Hindlimb muscle (tissue), 1 donor: ENCODE results near the gene PARD3. TPM values are rescaled to one million over a fixed set of nuclear protein-coding genes. Genes with fewer than 3 reads are reported as not detected.
"Not testable (repeated sequence)": the region's sequence is repeated elsewhere in the genome, so short reads cannot be mapped to it uniquely, and the experiment has no call there.

Experiments
- DNase-seq: peaks from one replicate; pipeline ENCODE4 v3.0.0-alpha.2; 2013
- polyA plus RNA-seq: library from polyadenylated mRNA; unstranded; fragments of 120-200 nt; gene quantifications from one replicate; pipeline ENCODE4 v1.2.1, GENCODE V29; 2013; ENCODE audit not compliant: insufficient read length

Gene PARD3
- polyA plus RNA-seq, 1 donor, result 40.7 TPM

- no peak for DNase-seq
Observed at GRCh38 chr10:34449836-34450235, 365.3 kb downstream of the PARD3 start.

DNA sequence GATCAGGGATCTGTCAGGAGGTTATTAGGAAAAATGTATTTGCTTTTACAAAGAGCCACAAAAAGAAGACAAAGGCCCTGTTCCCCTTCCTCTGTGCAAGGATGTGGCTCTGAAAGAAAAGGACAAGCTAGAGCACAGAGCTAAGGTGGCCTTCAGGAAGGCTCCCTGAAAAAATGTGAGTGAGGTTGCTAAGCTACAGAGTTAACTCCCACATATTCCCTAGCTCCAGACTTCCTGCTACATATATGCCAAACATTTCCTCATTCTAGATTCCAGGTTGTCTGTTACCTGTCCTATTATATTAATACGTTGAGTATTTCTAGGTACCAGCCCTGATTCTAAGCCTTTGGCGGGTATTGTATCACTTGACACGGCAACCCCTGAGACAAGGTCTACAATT is 369.0 kb downstream of the PARD3 start:
- no peak for DNase-seq

- no peak for DNase-seq
Observed at GRCh38 chr10:34444223-34445183, 370.6 kb downstream of the PARD3 start.

DNA sequence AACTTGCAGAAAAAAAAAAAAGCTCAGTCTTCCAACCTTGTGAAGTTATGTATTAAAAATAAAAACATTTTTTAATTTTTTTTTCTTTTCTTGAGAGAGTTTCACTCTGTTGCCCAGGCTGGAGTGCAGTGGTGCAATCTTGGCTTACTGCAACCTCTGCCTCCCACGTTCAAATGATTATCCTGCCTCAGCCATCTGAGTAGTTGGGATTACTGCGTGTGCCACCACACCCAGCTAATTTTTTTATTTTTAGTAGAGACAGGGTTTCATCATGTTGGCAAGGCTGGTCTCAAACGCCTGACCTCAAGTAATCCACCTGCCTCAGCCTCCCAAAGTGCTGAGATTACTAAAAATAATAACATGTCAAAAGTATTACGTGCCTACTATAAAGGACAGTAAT is 375.7 kb downstream of the PARD3 start:
- not testable (repeated sequence) for DNase-seq

DNA sequence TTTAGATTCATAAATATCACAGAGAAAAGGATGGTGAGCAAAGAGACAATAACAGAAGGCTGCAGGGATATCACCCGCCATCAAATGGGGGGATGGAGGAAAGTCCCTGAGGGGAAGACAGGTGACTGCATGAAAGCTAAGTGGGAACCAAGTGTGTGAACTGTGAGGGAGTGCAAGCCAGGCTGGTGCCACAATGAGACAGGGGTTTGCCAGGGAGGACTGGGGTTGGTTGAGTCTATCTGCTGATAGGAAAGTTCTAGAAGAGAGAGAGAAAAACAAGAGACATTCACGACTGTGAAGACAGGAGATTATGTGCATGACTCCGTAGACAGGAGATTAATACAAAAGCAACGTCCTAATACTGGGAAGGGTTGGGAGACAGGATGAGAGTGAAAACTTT is 376.4 kb downstream of the PARD3 start:
- no peak for DNase-seq

DNA sequence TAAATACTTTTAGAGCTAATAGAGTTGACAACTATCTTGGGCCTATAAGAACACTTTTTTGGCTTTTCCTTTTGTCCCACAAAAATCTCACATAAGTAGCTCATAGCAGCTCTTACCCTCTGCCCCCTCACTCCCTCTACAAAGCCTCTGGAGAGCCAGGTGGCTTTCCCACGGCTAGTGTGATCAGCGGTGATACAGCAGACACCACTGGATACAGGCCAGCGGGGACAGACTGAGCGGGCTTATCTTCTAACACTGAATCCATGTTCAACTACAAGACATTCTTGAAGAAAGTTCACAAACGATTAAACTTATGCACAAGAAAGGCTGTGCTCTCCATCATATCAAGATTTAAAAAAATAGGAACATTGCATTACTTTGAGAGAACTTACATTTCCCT is 377.2 kb downstream of the PARD3 start:
- DNase-seq, result no peak

- DNase-seq, result no peak
Observed at GRCh38 chr10:34434119-34434594, 380.9 kb downstream of the PARD3 start.

GRCh38 chr10:34433241-34434076 is 381.6 kb downstream of the PARD3 start:
- peak; percentile 52 for DNase-seq

GRCh38 chr10:34432589-34432988 is 382.5 kb downstream of the PARD3 start:
- no peak for DNase-seq

GRCh38 chr10:34430685-34431084 is 384.4 kb downstream of the PARD3 start:
- DNase-seq, result no peak

DNA sequence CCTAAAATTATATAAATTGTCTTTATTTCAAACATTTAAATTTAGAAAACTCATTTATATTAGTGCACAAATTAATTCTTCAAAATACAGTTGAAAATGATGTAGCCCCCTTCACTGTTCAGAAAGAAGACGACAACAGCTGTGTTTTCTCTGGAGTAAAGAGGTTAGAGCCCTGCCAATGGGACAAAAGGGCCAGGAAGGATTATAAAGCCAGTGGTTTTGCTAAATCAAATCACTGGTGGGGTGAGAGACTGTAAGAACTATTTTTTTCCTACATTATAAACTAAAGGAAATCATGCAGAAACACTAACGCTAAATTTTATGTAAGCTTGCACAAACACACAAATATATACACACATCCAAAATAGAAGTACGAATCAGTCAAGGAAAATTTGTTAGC is 386.6 kb downstream of the PARD3 start:
- no peak for DNase-seq

- DNase-seq, result no peak
Observed at GRCh38 chr10:34427911-34428216, 387.2 kb downstream of the PARD3 start.

GRCh38 chr10:34427158-34427910 is 387.8 kb downstream of the PARD3 start:
- not testable (repeated sequence) for DNase-seq

- DNase-seq, result not testable (repeated sequence)
Observed at GRCh38 chr10:34426538-34427157, 388.4 kb downstream of the PARD3 start.

DNA sequence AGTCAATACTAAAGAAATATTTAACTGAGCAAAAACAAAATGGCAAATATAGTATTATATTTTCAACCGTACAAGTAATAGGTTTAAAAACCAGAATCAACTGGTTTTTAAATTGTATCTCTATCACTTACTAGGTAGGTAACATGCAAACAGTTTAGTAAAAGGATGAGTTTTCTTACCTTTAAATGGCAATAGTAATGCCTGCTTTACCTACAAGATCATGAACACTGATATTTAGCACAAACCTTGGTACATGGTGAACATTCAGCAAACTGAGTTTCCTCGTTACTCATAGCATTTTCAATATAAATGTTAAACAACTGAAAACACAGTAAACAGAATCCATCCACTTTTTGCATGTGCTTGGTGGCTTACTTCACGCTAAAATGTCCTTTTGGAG is 389.1 kb downstream of the PARD3 start:
- no peak for DNase-seq

DNA sequence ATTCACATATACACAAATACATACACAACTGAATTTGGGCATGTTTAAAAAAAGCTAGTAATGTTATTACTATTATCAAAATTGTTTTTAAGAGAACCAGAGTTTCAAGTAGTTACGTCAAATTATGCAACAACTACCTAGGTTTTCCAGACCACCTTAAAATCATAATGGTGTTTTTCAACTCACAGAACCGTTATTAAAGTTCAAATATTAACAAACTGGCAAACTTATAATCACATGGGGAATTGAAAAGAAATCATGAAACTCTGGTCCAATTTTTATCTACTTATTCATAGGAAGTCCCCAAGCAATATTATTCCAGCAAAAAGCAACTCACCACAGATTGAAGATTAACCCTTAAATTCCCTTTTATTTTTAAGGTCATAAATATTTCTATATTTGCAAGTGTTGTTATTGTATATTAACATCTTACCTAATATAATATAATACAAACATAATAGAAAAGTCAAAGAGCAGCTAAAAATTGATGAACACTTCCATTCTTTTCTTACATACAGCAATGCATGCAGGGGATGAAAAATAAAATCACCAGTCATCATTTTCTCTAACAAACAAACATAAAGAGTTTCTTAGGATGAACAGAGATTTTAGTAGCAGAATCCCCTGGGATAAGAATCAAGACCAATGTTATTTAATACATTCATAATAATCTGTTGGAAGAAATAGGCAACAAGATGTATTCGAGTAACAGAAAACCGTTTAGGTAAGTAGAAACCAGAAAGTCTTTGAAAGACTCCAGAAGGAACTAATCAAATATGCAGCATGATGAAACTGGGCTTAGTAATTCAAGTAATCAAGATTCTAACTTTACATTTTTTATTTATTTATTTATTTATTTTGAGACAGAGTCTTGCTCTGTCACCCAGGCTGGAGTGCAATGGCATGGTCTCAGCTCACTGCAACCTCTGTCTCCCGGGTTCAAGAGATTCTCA is 391.1 kb downstream of the PARD3 start:
- DNase-seq, result no peak

GRCh38 chr10:34420795-34421194 is 394.3 kb downstream of the PARD3 start:
- DNase-seq, result no peak

DNA sequence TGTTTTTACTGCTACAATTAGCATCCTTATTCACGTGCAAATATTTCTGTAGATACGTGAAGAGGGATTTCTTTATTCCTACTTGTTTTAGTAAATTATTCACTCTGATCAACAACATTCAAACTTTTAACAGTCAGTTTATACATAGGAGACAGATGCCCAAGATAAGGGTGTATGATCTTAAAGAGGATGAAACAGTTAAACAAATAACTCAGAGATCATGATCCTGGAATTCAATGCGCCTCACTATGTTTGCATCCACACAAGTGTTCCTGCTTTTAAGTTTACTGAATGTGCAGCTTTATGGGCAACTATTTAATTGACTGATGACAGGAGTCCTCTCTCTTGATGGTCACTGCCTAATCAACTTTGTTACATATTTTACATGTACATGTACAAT is 394.8 kb downstream of the PARD3 start:
- DNase-seq, result no peak

DNA sequence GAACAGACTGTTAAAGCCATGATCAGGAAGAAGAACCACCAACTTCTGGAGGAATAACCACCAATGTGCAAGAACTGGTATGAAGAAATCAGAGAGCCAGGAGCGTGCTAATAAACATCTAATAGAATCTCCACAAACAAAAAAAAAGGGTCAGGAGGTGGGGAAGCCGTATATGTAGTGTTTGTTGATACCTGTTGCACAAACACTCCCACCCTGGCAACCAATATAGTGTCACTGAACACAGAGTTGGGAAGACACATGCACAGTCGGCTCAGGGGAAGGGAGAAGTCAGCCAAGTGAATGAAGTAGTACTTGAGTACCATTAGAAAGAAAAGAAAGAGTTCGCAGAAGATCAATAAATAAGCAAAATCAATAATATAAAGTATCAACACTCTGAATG is 400.1 kb downstream of the PARD3 start:
- no peak for DNase-seq

DNA sequence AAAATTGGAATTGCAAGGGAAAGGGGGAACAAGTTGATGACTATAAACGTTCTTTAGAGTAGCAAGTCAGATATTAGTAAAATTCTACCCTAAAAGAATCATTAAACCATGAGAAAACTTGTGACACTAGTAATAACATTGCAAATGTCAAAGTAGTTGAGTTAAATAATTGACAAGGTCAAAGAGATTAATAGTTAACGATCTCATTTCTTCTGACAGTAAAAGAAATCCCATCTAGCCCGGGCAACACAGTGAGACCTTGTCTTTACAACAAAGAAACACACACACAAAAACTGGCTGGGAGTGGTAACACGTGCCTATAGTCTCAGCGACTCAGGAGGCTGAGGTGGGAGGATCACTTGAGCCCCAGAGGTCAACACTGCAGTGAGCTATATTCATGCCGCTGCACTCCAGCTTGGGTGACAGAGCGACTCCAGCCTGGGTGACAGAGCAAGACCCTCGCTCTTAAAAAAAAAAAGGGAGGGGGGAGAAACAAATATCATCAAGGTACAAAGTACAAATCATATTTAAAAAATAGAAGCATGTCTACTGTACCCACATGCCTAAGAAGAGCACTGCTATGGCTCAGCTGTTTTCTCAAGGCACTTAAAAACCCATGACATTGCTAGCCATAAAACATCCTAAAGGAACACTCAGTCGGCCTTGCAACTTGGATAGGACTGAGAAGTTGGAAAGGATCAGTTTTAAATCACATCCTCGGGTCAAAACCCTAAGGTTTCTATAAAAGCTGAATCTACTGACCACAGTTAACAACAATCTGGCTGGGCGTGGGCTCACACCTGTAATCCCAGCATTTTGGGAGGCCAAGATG is 401.1 kb downstream of the PARD3 start:
- no peak for DNase-seq
